HepG2 (cell line): ENCODE measurements around the gene CLDN16. TPM values are rescaled to one million over a fixed set of nuclear protein-coding genes. Genes with fewer than 3 reads are reported as not detected.

Experiments used
- CHD4 ChIP-seq: fragments of 200-600 bp; sonication (generic); IDR thresholded peaks from 2 replicates; pipeline ENCODE4 v1.7.0; 2017; ENCODE audit warnings: mild to moderate bottlenecking, low read length, borderline replicate concordance
- EP300 ChIP-seq, 3 experiments: sonication (generic) in 1 of 3; formaldehyde crosslinking in 1 of 3; IDR thresholded peaks; 2 replicates each; pipeline versions ENCODE4 v1.5.1 to v1.6.1; 2011 to 2020; ENCODE audit warnings: low read depth in 2 of 3, low read length in 2 of 3, borderline replicate concordance in 1 of 3, improper control_type of control experiment in 1 of 3, mild to moderate bottlenecking in 1 of 3, missing genetic modification reagents in 1 of 3, moderate library complexity in 1 of 3
- FOXA3 ChIP-seq: IDR thresholded peaks from 2 replicates; pipeline ENCODE4 v1.6.1; 2016; ENCODE audit warnings: missing genetic modification reagents, missing compliant biosample characterization
- HOMEZ ChIP-seq: IDR thresholded peaks from 2 replicates; pipeline ENCODE4 v1.6.1; 2016; ENCODE audit warnings: low read depth
- KAT2B ChIP-seq: fragments of 150-350 bp; IDR thresholded peaks from 2 replicates; pipeline ENCODE4 v1.6.1; 2014; ENCODE audit warnings: low read depth, low read length, borderline replicate concordance
- KDM2A ChIP-seq: sonication (generic); formaldehyde crosslinking; IDR thresholded peaks from 2 replicates; pipeline ENCODE4 v1.4.0; 2020; ENCODE audit warnings: low read depth, missing genetic modification reagents, borderline replicate concordance
- MAFF ChIP-seq: IDR thresholded peaks from 2 replicates; pipeline ENCODE4 v1.6.1; 2011; ENCODE audit warnings: low read depth, low read length, improper control_type of control experiment
- NR2F1 ChIP-seq, 2 experiments: fragments of 450-650 bp in 1 of 2; formaldehyde crosslinking in 1 of 2; IDR thresholded peaks; 2 replicates each; pipeline versions ENCODE4 v1.5.0 to v1.6.1; 2016 to 2020; ENCODE audit warnings: mild to moderate bottlenecking in 1 of 2, missing compliant biosample characterization in 1 of 2, missing genetic modification reagents in 1 of 2, moderate library complexity in 1 of 2
- NR2F6 ChIP-seq, 2 experiments: IDR thresholded peaks; 2 replicates each; pipeline ENCODE4 v1.6.1; 2016; ENCODE audit warnings: antibody characterized with exemption in 1 of 2, mild to moderate bottlenecking in 1 of 2
- POGZ ChIP-seq: sonication (generic); formaldehyde crosslinking; IDR thresholded peaks from 2 replicates; pipeline ENCODE4 v1.4.0; 2020; ENCODE audit warnings: mild to moderate bottlenecking, missing genetic modification reagents
- REL ChIP-seq: sonication (generic); formaldehyde crosslinking; conservative IDR thresholded peaks from 2 replicates; pipeline ENCODE4 v1.8.0; 2022; ENCODE audit warnings: mild to moderate bottlenecking, missing genetic modification reagents, moderate library complexity
- STAG1 ChIP-seq: sonication (generic); formaldehyde crosslinking; IDR thresholded peaks from 2 replicates; pipeline ENCODE4 v1.4.0; 2020; ENCODE audit warnings: missing genetic modification reagents
- TARDBP ChIP-seq: sonication (generic); formaldehyde crosslinking; IDR thresholded peaks from 2 replicates; pipeline ENCODE4 v1.8.0; 2022; ENCODE audit warnings: mild to moderate bottlenecking, missing genetic modification reagents
- ZBTB10 ChIP-seq: sonication (generic); formaldehyde crosslinking; IDR thresholded peaks from 2 replicates; pipeline ENCODE4 v1.4.0; 2020; ENCODE audit warnings: missing genetic modification reagents, borderline replicate concordance
- ZNF136 ChIP-seq: sonication (generic); formaldehyde crosslinking; IDR thresholded peaks from 2 replicates; pipeline ENCODE4 v1.8.1; 2022; ENCODE audit warnings: low read depth, mild to moderate bottlenecking, moderate library complexity, missing genetic modification reagents
- ZNF644 ChIP-seq: IDR thresholded peaks from 2 replicates; pipeline ENCODE4 v1.6.1; 2016; ENCODE audit warnings: low read depth
- ZNF781 ChIP-seq: sonication (generic); formaldehyde crosslinking; IDR thresholded peaks from 2 replicates; pipeline ENCODE4 v1.5.1; 2020; ENCODE audit warnings: borderline replicate concordance, mild to moderate bottlenecking, missing genetic modification reagents; ENCODE audit errors: not compliant biosample characterization
- ZNF788 ChIP-seq: sonication (generic); formaldehyde crosslinking; IDR thresholded peaks from 2 replicates; pipeline ENCODE4 v1.5.0; 2020; ENCODE audit warnings: mild to moderate bottlenecking, missing genetic modification reagents, borderline replicate concordance
- ZNF878 ChIP-seq: sonication (generic); formaldehyde crosslinking; IDR thresholded peaks from 2 replicates; pipeline ENCODE4 v1.8.1; 2023; ENCODE audit warnings: mild to moderate bottlenecking, missing genetic modification reagents, moderate library complexity
- polyA plus RNA-seq, 8 experiments: library from polyadenylated mRNA; depleted of rRNA in 3 of 8; stranded (reverse) in 7 of 8; unstranded in 1 of 8; fragments of >200 nt; fragmentation: Illumina TruSeq in 4 of 8; extraction: Trizol in 4 of 8; gene quantifications; 2 replicates each; pipeline versions ENCODE4 v1.2.1 to v1.2.3, GENCODE V29; 2011 to 2016; ENCODE audit warnings: low read depth in 4 of 8, missing spikeins in 1 of 8, mixed read lengths in 1 of 8; ENCODE audit not compliant: insufficient read depth in 1 of 8
- total RNA-seq, 5 experiments: library from RNA; depleted of rRNA; stranded (reverse); fragments of >200 nt; fragmentation: Illumina TruSeq; extraction: Trizol; gene quantifications; 2 replicates each; pipeline ENCODE4 v1.2.3, GENCODE V29; 2016; ENCODE audit warnings: low read depth in 1 of 5
- TF ChIP-seq, protein P1 (sequence below): sonication (generic); formaldehyde crosslinking; IDR thresholded peaks from 2 replicates; pipeline ENCODE4 v1.8.1; 2023; ENCODE audit warnings: mild to moderate bottlenecking, moderate library complexity, missing genetic modification reagents
- TF ChIP-seq, protein P2 (sequence below): sonication (generic); formaldehyde crosslinking; IDR thresholded peaks from 2 replicates; pipeline ENCODE4 v1.4.0; 2020; ENCODE audit warnings: mild to moderate bottlenecking, missing genetic modification reagents

Gene CLDN16
- total and polyA plus RNA-seq, 2 of the 13 experiments (the other 11 are each of a cell fraction or from before 2014, with no cell fraction given): 0.13 to 0.24 TPM

DNA sequence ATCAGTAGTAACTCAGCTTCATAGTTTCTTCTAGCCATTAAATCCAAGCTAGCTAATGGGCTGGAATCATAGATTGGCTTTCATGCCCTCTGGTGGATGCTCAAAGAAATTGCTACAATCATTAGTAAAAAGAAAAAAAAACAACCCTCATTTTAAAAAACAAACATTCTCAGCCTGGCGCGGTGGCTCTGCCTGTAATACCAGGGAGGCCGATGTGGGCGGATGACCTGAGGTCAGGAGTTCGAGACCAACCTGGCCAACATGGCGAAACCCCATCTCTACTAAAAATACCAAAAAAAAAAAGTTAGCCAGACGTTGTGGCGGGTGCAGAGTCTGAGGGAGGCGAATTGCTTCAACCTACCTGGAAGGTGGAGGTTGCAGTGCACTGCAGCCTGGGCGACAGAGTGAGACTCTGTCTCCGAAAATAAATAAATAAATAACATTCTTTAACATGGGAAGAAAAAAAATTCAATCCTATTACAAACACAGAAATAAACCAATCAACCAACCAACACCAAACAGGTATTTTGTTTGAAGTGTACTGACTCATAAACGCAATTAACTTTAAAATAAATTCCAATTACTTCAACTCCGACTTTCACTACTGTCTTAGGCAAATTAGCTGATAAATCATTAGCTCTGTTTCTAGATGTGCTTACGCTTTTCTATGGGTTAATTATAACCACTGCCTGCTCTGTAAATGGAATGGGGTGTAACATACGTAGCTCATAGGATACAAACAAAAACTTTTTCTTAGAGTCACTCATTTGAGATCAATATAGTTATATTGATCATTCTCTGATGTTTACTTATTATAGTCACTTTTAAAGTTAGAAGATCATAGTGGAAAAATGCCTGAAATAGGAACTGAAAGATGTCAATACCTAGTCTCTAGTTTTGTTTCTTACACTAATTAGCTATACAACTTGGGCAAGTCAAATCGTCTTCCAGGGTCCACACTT lies 36.8 kb downstream of the CLDN16 start (continued):
- TF ChIP-seq STAG1 (CRISPR knock-in tag) (peak; percentile 66), CHD4 (peak; percentile 94; the same call in 1 of the 2 replicates), ZNF878 (0 out of 2 replicates have a peak, but pooled peaks have one; percentile 24), MAFF (no peak), NR2F1 (CRISPR knock-in tag; IDR thresholded peaks at IDR 0.05) (peak in 1 of 2 experiments; percentile 71; a peak in 2 of 4 replicates), KAT2B (peak; percentile 53; the same call in 1 of the 2 replicates), POGZ (CRISPR knock-in tag) (peak; percentile 89), ZNF644 (CRISPR knock-in tag) (peak; percentile 60), ZBTB10 (CRISPR knock-in tag) (no peak), NR2F6 (IDR thresholded peaks at IDR 0.05) (0 out of 2 replicates have a peak, but pooled peaks have one; percentile 31), NR2F6 (CRISPR knock-in tag; IDR thresholded peaks at IDR 0.05) (0 out of 2 replicates have a peak, but pooled peaks have one; percentile 26), TARDBP (CRISPR knock-in tag) (peak; percentile 62), ZNF781 (CRISPR knock-in tag) (peak; percentile 49), REL (CRISPR knock-in tag) (0 out of 2 replicates have a peak, but pooled peaks have one; percentile 36), ZNF136 (CRISPR knock-in tag) (peak; percentile 39; the same call in 1 of the 2 replicates), EP300 (IDR thresholded peaks at IDR 0.05; ENCODE audit: low read depth in 2 of 2, low read length in 2 of 2) (peak in 1 of 2 experiments; percentile 27; a peak in 1 of 4 replicates), EP300 (CRISPR knock-in tag; IDR thresholded peaks at IDR 0.05; ENCODE audit: borderline replicate concordance) (no peak), FOXA3 (CRISPR knock-in tag) (0 out of 2 replicates have a peak, but pooled peaks have one; percentile 32), HOMEZ (peak; percentile 72; the same call in 1 of the 2 replicates), ZNF788 (peak; percentile 30; the same call in 1 of the 2 replicates), KDM2A (CRISPR knock-in tag) (0 out of 2 replicates have a peak, but pooled peaks have one; percentile 47)
- TF ChIP-seq, protein P1, sequence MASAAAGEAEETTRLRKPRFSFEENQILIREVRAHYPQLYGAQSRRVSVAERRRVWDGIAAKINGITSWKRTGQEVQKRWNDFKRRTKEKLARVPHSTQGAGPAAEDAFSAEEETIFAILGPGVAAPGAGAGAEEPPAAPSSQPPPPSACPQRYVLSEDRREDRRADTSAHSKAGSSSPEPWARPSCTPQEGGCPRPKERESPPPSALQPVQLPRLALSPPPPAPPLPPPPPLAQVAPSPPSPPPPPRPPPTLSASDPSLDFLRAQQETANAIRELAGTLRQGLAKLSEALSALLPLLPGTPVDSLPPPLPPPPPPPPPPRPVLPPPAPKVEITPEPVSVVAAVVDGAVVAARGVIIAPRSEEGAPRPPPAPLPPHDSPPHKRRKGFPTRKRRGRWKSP (CRISPR knock-in tag): peak; percentile 66; the same call in 1 of the 2 replicates
- TF ChIP-seq, protein P2, sequence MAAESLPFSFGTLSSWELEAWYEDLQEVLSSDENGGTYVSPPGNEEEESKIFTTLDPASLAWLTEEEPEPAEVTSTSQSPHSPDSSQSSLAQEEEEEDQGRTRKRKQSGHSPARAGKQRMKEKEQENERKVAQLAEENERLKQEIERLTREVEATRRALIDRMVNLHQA (CRISPR knock-in tag): no peak
